ENCODE measurements around the gene STX8. TPM values are rescaled to one million over a fixed set of nuclear protein-coding genes. Genes with fewer than 3 reads are reported as not detected.

STX8 gene
- total RNA-seq, 1 donor from 2014 or later: 31.2 TPM

DNA sequence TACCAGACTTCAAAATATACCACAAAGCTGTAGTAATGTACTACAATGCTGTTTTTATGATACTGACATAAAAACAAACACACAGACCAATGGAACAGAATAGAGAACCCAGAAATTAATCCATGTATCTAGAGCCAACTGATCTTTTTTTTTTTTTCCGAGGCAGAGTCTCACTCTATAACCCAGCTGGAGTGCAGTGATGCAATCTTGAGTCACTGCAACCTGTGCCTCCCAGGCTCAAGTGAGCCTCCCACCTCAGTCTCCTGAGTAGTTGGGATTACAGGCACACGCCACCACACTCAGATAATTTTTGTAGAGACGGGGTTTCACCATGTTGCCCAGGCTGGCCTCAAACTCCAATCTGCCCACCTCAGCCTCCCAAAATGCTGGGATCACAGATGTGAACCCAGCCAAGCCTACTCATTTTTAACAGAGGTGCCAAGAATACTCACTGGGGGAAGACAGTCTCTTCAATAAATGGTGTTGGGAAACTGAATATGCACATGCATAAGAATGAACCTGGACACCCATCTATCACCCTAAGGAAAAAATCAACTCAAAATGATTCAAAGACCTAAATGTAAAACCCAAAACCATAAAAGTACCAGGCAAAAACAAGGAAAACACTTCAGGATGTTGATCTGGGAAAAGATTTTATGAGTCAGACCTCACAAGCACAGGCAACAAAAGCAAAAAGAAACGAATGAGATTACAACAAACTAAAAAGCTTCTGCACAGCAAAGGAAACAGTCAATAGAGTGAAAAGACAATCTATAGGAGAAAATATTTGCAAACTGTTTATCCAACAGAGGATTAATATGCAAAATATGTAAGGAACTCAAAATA lies 63.1 kb downstream of the STX8 start:
- Histone ChIP-seq H3K4me1 (no peaks in the 10 kb centered on the region), H3K4me3 (no peak overlapping the region), H3K27me3 (no peaks in the 10 kb centered on the region), H3K36me3 (no peaks in the 10 kb centered on the region), H3K27ac (no peak overlapping the region), H3K9me3 (peaks cover 13% of the 10 kb centered on the region)
- DNase-seq (ENCODE audit: extremely low spot score in 2 of 2): no peak
- no peak for TF ChIP-seq POLR2AphosphoS5 (IDR thresholded peaks at IDR 0.05; ENCODE audit: insufficient read depth in 1 of 2, low read depth in 1 of 2)
- TF ChIP-seq POLR2A (IDR thresholded peaks at IDR 0.05): no peak
- TF ChIP-seq, protein P1, sequence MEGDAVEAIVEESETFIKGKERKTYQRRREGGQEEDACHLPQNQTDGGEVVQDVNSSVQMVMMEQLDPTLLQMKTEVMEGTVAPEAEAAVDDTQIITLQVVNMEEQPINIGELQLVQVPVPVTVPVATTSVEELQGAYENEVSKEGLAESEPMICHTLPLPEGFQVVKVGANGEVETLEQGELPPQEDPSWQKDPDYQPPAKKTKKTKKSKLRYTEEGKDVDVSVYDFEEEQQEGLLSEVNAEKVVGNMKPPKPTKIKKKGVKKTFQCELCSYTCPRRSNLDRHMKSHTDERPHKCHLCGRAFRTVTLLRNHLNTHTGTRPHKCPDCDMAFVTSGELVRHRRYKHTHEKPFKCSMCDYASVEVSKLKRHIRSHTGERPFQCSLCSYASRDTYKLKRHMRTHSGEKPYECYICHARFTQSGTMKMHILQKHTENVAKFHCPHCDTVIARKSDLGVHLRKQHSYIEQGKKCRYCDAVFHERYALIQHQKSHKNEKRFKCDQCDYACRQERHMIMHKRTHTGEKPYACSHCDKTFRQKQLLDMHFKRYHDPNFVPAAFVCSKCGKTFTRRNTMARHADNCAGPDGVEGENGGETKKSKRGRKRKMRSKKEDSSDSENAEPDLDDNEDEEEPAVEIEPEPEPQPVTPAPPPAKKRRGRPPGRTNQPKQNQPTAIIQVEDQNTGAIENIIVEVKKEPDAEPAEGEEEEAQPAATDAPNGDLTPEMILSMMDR (IDR thresholded peaks at IDR 0.05): no peak
- intact Hi-C loops (cut with DNase I): no loop called here

DNA sequence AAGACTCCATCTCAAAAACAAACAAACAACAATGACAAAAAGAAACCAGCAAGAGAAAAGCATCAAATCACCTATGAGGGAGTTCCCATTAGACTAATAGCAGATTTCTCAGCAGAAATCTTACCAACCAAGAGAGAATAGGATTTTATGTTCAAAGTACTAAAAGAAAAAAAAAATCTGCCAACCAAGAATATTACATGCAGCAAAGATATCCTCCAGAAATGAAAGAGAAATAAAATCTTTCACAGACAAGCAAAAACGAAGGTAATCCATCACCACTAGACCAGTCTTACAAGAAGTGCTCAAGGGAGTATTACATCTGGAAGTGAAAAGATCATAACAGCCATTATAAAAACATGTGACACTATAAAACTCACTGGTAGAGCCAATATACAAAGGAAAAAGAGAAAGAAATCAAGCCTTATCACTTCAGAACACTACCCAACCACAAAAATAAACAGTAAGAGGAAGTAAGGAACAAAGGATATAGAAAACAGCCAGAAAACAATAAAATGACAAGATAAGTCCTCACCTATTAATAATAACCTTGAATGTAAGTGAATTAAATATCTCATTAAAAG lies 66.3 kb downstream of the STX8 start:
- DNase-seq (ENCODE audit: extremely low spot score in 2 of 2): no peak
- Histone ChIP-seq H3K9me3 (peaks cover 15% of the 10 kb centered on the region), H3K4me3 (no peak overlapping the region), H3K36me3 (no peaks in the 10 kb centered on the region), H3K27ac (no peak overlapping the region), H3K27me3 (no peaks in the 10 kb centered on the region), H3K4me1 (no peaks in the 10 kb centered on the region)
- intact Hi-C loops (cut with DNase I): no loop called here
- TF ChIP-seq POLR2AphosphoS5 (IDR thresholded peaks at IDR 0.05; ENCODE audit: insufficient read depth in 1 of 2, low read depth in 1 of 2) (no peak), POLR2A (IDR thresholded peaks at IDR 0.05) (no peak)
- TF ChIP-seq, protein P1 (IDR thresholded peaks at IDR 0.05): no peak

DNA sequence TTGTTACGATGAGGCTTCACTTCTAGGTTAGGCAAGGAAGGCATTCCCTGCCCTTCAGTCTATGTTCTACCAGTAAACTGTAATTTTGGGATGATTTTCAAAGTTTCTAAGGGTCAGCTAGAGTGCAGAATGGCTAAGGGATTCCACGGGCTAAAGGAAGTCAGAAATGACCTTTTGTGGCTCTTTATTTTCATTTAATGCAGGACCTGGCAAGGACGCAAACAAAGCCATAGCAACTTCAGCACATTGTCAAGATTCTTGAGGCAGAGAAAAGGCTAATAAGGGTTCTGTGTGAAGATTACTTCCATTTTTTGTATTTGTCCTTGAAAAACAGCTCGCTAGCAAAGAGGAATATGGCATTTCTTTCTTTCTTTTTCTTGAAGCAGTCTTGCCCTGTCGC lies 76.6 kb downstream of the STX8 start:
- Histone ChIP-seq H3K4me3 (no peak overlapping the region), H3K36me3 (no peaks in the 10 kb centered on the region), H3K9me3 (no peaks in the 10 kb centered on the region), H3K4me1 (no peaks in the 10 kb centered on the region), H3K27me3 (no peaks in the 10 kb centered on the region), H3K27ac (no peak overlapping the region)
- intact Hi-C loops (cut with DNase I): no loop called here
- no peak for DNase-seq (ENCODE audit: extremely low spot score in 2 of 2)
- TF ChIP-seq, protein P1 (IDR thresholded peaks at IDR 0.05): no peak
- TF ChIP-seq POLR2AphosphoS5 (IDR thresholded peaks at IDR 0.05; ENCODE audit: insufficient read depth in 1 of 2, low read depth in 1 of 2): no peak
- TF ChIP-seq POLR2A (IDR thresholded peaks at IDR 0.05): no peak

DNA sequence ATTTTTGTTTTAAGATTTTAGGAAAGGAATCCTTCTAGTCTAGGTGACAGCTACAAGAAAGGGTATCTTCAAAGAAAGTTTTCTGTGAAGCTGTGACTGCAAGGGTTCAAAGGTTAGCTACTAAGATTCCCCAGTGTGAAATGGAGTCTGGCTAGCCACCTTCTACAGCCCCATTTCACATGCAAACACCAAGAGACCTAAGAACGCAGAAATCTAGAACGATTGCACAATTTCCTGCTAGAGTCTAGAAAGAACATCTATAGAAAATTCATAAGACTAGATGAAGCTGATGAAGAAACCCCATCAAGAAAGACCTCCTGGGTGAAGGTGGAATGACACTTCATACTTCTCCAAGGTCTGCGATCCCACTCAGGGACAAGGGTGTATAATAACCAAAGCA lies 77.1 kb downstream of the STX8 start:
- intact Hi-C loops (cut with DNase I): no loop called here
- Histone ChIP-seq H3K27me3 (no peaks in the 10 kb centered on the region), H3K27ac (no peak overlapping the region), H3K9me3 (no peaks in the 10 kb centered on the region), H3K4me1 (no peaks in the 10 kb centered on the region), H3K4me3 (no peak overlapping the region), H3K36me3 (no peaks in the 10 kb centered on the region)
- DNase-seq (ENCODE audit: extremely low spot score in 2 of 2): no peak
- TF ChIP-seq POLR2A (IDR thresholded peaks at IDR 0.05) (no peak), POLR2AphosphoS5 (IDR thresholded peaks at IDR 0.05; ENCODE audit: insufficient read depth in 1 of 2, low read depth in 1 of 2) (no peak)
- TF ChIP-seq, protein P1 (IDR thresholded peaks at IDR 0.05): no peak

GRCh38 chr17:9488556-9488955 lies 87.1 kb downstream of the STX8 start:
- no peak for DNase-seq (ENCODE audit: extremely low spot score in 2 of 2)
- Histone ChIP-seq H3K36me3 (peaks cover 0 to 17% of the 10 kb centered on the region in 2 donors), H3K4me3 (no peak overlapping the region), H3K4me1 (no peaks in the 10 kb centered on the region), H3K9me3 (no peaks in the 10 kb centered on the region), H3K27me3 (no peaks in the 10 kb centered on the region), H3K27ac (no peak overlapping the region)
- TF ChIP-seq, protein P1 (IDR thresholded peaks at IDR 0.05): no peak
- TF ChIP-seq POLR2A (IDR thresholded peaks at IDR 0.05): no peak
- intact Hi-C loops (cut with DNase I): no loop called here

All from vagina (tissue), 2 donors.